Measurements from ENCODE around the gene DDAH2. TPM values are rescaled to one million over a fixed set of nuclear protein-coding genes. Genes with fewer than 3 reads are reported as not detected.

Gene DDAH2
- polyA plus RNA-seq, 3 donors, result 29.8 to 56.0 (median 30.6) TPM

DNA sequence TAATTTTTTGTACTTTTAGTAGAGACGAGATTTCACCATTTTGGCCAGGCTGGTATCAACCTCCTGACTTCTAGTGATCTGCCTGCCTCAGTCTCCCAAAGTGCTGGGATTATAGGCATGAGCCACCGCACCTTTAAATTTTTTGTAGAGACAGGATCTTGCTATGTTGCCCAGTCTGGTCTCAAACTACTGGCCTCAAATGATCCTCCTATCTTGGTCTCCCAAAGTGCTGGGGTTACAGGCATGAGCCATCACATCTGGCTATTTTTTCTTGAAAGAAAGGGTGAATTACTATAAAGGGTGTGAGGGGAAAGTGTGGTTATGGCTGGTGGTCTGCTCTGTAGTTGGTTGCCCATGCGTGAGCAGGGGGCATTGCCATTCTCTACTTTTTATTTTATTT lies 20.9 kb downstream of the DDAH2 start:
- Histone ChIP-seq H2AFZ (ENCODE audit: insufficient read depth, low read depth, low read length, poor library complexity, severe bottlenecking) (no peak overlapping the region), H3K9ac (ENCODE audit: insufficient read depth, low read length, poor library complexity, severe bottlenecking) (no peak overlapping the region), H3K9me3 (replicated peaks in 1 of 2; ENCODE audit: control insufficient read depth in 1 of 2, insufficient read depth in 1 of 2, low read length in 2 of 2) (no peaks in the 10 kb centered on the region), H3K27ac (ENCODE audit: low read depth in 1 of 2, low read length in 2 of 2) (no peak overlapping the region), H3K79me2 (ENCODE audit: insufficient read depth, low read length) (no peaks in the 10 kb centered on the region), H3K4me2 (replicated peaks; ENCODE audit: extremely low read depth, low read length, poor library complexity, severe bottlenecking) (no peak overlapping the region), H3K4me3 (replicated peaks in 1 of 3; ENCODE audit: low read depth in 2 of 3, low read length in 3 of 3) (no peak overlapping the region), H3K36me3 (replicated peaks in 1 of 2; ENCODE audit: control insufficient read depth in 1 of 2, insufficient read depth in 2 of 2, low read length in 2 of 2) (no peaks in the 10 kb centered on the region), H3K27me3 (ENCODE audit: control insufficient read depth in 2 of 2, insufficient read depth in 2 of 2, low read length in 2 of 2) (no peaks in the 10 kb centered on the region), H4K20me1 (ENCODE audit: insufficient read depth, low read length) (no peaks in the 10 kb centered on the region), H3K4me1 (ENCODE audit: control insufficient read depth in 1 of 2, insufficient read depth in 2 of 2, low read length in 2 of 2) (peaks cover 26 to 34% of the 10 kb centered on the region in 2 donors)
- TF ChIP-seq, protein P1, sequence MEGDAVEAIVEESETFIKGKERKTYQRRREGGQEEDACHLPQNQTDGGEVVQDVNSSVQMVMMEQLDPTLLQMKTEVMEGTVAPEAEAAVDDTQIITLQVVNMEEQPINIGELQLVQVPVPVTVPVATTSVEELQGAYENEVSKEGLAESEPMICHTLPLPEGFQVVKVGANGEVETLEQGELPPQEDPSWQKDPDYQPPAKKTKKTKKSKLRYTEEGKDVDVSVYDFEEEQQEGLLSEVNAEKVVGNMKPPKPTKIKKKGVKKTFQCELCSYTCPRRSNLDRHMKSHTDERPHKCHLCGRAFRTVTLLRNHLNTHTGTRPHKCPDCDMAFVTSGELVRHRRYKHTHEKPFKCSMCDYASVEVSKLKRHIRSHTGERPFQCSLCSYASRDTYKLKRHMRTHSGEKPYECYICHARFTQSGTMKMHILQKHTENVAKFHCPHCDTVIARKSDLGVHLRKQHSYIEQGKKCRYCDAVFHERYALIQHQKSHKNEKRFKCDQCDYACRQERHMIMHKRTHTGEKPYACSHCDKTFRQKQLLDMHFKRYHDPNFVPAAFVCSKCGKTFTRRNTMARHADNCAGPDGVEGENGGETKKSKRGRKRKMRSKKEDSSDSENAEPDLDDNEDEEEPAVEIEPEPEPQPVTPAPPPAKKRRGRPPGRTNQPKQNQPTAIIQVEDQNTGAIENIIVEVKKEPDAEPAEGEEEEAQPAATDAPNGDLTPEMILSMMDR (IDR thresholded peaks at IDR 0.05), result no peak
- H3K36me3 Mint-ChIP-seq, result no peaks in the 10 kb centered on the region
- peaks cover 0 to 8% (median 0%) of the 10 kb centered on the region in 3 donors for H3K27me3 Mint-ChIP-seq (ENCODE audit: low read depth in 3 of 3)
- intact Hi-C loops (cut with micrococcal nuclease), result no loop called here
- no peak overlapping the region for H3K27ac Mint-ChIP-seq
- peaks cover 33% of the 10 kb centered on the region for H3K4me1 Mint-ChIP-seq
- no peak for DNase-seq
- no peak overlapping the region for H3K4me3 Mint-ChIP-seq
- peaks cover 0 to 2% (median 0%) of the 10 kb centered on the region in 7 donors for H3K9me3 Mint-ChIP-seq
- 100% methylated on average over 1 of the region's 3 CpGs for WGBS (ENCODE audit: insufficient coverage)

DNA sequence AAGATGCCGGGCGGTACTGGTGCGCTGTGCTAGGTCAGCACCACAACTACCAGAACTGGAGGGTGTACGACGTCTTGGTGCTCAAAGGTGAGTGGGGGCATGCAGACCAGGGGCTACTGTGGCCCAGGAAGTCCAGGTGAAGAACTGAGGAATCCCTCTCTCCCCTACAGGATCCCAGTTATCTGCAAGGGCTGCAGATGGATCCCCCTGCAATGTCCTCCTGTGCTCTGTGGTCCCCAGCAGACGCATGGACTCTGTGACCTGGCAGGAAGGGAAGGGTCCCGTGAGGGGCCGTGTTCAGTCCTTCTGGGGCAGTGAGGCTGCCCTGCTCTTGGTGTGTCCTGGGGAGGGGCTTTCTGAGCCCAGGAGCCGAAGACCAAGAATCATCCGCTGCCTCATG lies 21.4 kb downstream of the DDAH2 start:
- peak overlapping the region in 2 of 7 donors; percentile 6 to 23 for H3K27ac Mint-ChIP-seq
- intact Hi-C loops (cut with micrococcal nuclease), result no loop called here
- H2AFZ ChIP-seq (ENCODE audit: insufficient read depth, low read depth, low read length, poor library complexity, severe bottlenecking), result no peak overlapping the region
- no peaks in the 10 kb centered on the region for H4K20me1 ChIP-seq (ENCODE audit: insufficient read depth, low read length)
- peaks cover 0 to under 1% of the 10 kb centered on the region in 2 donors for H3K36me3 Mint-ChIP-seq
- H3K4me3 Mint-ChIP-seq, result no peak overlapping the region
- H3K27me3 ChIP-seq (ENCODE audit: control insufficient read depth in 2 of 2, insufficient read depth in 2 of 2, low read length in 2 of 2), result no peaks in the 10 kb centered on the region
- TF ChIP-seq, protein P1 (IDR thresholded peaks at IDR 0.05), result no peak
- 92% methylated on average over 8 of the region's 10 CpGs for WGBS (ENCODE audit: insufficient coverage)
- no peaks in the 10 kb centered on the region for H3K9me3 ChIP-seq (replicated peaks in 1 of 2; ENCODE audit: control insufficient read depth in 1 of 2, insufficient read depth in 1 of 2, low read length in 2 of 2)
- H3K79me2 ChIP-seq (ENCODE audit: insufficient read depth, low read length), result peaks cover 3% of the 10 kb centered on the region
- peaks cover 0 to 7% (median under 1%) of the 10 kb centered on the region in 3 donors for H3K27me3 Mint-ChIP-seq (ENCODE audit: low read depth in 3 of 3)
- no peak overlapping the region for H3K9ac ChIP-seq (ENCODE audit: insufficient read depth, low read length, poor library complexity, severe bottlenecking)
- peaks cover 34% of the 10 kb centered on the region for H3K4me1 Mint-ChIP-seq
- no peaks in the 10 kb centered on the region for H3K36me3 ChIP-seq (replicated peaks in 1 of 2; ENCODE audit: control insufficient read depth in 1 of 2, insufficient read depth in 2 of 2, low read length in 2 of 2)
- no peak overlapping the region for H3K4me2 ChIP-seq (replicated peaks; ENCODE audit: extremely low read depth, low read length, poor library complexity, severe bottlenecking)
- peaks cover 0 to 2% (median 0%) of the 10 kb centered on the region in 7 donors for H3K9me3 Mint-ChIP-seq
- H3K4me3 ChIP-seq (replicated peaks in 1 of 3; ENCODE audit: low read depth in 2 of 3, low read length in 3 of 3), result no peak overlapping the region
- H3K4me1 ChIP-seq (ENCODE audit: control insufficient read depth in 1 of 2, insufficient read depth in 2 of 2, low read length in 2 of 2), result peaks cover 26 to 34% of the 10 kb centered on the region in 2 donors
- no peak for DNase-seq
- no peak overlapping the region for H3K27ac ChIP-seq (ENCODE audit: low read depth in 1 of 2, low read length in 2 of 2)
